OCI-LY7 (cell line): Measurements from ENCODE around the gene SRD5A2. TPM values are rescaled to one million over a fixed set of nuclear protein-coding genes. Genes with fewer than 3 reads are reported as not detected.

Experiments
- BruUV-seq: library from RNA; stranded (reverse); fragments of 400-500 nt; replicated peaks from 2 replicates; lab custom pipeline; 2021; lab: Mats Ljungman, UMichigan
- CTCF ChIA-PET: fragments of 300-600 bp; sonication (Branson Sonifier 250); formaldehyde crosslinking; loops from one replicate; lab custom pipeline; 2022; ENCODE audit warnings: antibody characterized with exemption; ENCODE audit not compliant: unreplicated experiment; lab: Charles Lee
- POLR2A ChIA-PET: fragments of 300-600 bp; sonication (Branson Sonifier 250); formaldehyde crosslinking; loops from one replicate; lab custom pipeline; 2022; ENCODE audit warnings: antibody characterized with exemption; lab: Charles Lee
- DNase-seq: peaks from one replicate; pipeline ENCODE4 v3.0.0-alpha.2; 2015; ENCODE audit warnings: low spot score
- H2AFZ ChIP-seq: fragments of 200-600 bp; sonication (generic), shearing (Covaris generic); 2 replicates; pipeline ENCODE4 v1.6.1; 2014; ENCODE audit warnings: mild to moderate bottlenecking, antibody characterized with exemption, low read length, moderate library complexity
- H3K27ac ChIP-seq: fragments of 200-600 bp; sonication (generic); 2 replicates; pipeline ENCODE4 v1.5.1; 2014; ENCODE audit warnings: mixed run types, low read depth, mild to moderate bottlenecking, moderate library complexity, low read length, inconsistent platforms; ENCODE audit not compliant: poor library complexity, severe bottlenecking
- H3K36me3 ChIP-seq: fragments of 200-600 bp; sonication (generic); 2 replicates; pipeline ENCODE4 v1.6.1; 2014; ENCODE audit warnings: mild to moderate bottlenecking, antibody characterized with exemption, low read length, moderate library complexity, mixed read lengths; ENCODE audit not compliant: insufficient read depth
- H3K4me1 ChIP-seq: fragments of 200-600 bp; sonication (generic); 2 replicates; pipeline ENCODE4 v1.5.1; 2014; ENCODE audit warnings: mild to moderate bottlenecking, low read length; ENCODE audit not compliant: insufficient read depth, poor library complexity, severe bottlenecking
- H3K4me2 ChIP-seq: fragments of 200-600 bp; sonication (generic); 2 replicates; pipeline ENCODE4 v1.6.1; 2014; ENCODE audit warnings: mild to moderate bottlenecking, low read length
- H3K4me3 ChIP-seq: fragments of 200-600 bp; sonication (generic); 2 replicates; pipeline ENCODE4 v1.5.1; 2014; ENCODE audit warnings: mild to moderate bottlenecking, low read depth, low read length; ENCODE audit not compliant: poor library complexity, severe bottlenecking
- H3K79me2 ChIP-seq: fragments of 200-600 bp; sonication (generic); 2 replicates; pipeline ENCODE4 v1.6.1; 2016; ENCODE audit warnings: low read depth, mild to moderate bottlenecking, low read length, moderate library complexity, mixed read lengths; ENCODE audit not compliant: insufficient read depth
- H3K9me2 ChIP-seq: fragments of 200-600 bp; sonication (generic); 2 replicates; pipeline ENCODE4 v1.6.1; 2016; ENCODE audit warnings: mild to moderate bottlenecking, low read length, mixed read lengths; ENCODE audit not compliant: insufficient read depth
- H3K9me3 ChIP-seq: fragments of 200-600 bp; sonication (generic); 2 replicates; pipeline ENCODE4 v1.6.1; 2014; ENCODE audit warnings: mild to moderate bottlenecking, mixed run types, low read length, mixed read lengths
- H4K20me1 ChIP-seq: fragments of 200-600 bp; sonication (generic); 2 replicates; pipeline ENCODE4 v1.6.1; 2014; ENCODE audit warnings: mild to moderate bottlenecking, antibody characterized with exemption, low read length, moderate library complexity, mixed read lengths; ENCODE audit not compliant: insufficient read depth
- CTCF ChIP-seq: fragments of 200-600 bp; sonication (generic); conservative IDR thresholded peaks from 2 replicates; pipeline ENCODE4 v1.5.1; 2014; ENCODE audit warnings: mild to moderate bottlenecking, antibody characterized with exemption, low read length, moderate library complexity, mixed read lengths
- EZH2phosphoT487 ChIP-seq: fragments of 200-600 bp; sonication (generic); IDR thresholded peaks from 2 replicates; pipeline ENCODE4 v1.6.1; 2018; ENCODE audit warnings: low read depth, borderline replicate concordance, mild to moderate bottlenecking, mixed run types, antibody characterized with exemption, low read length, moderate library complexity, mixed read lengths
- intact Hi-C: fragments of 100-400 bp; cut with micrococcal nuclease; formaldehyde crosslinking; loops from one replicate; pipeline ENCODE4 v1.10.0; 2022; ENCODE audit not compliant: unreplicated experiment
- total RNA-seq, 2 experiments: library from RNA; depleted of rRNA in 1 of 2; stranded (reverse); fragments of >200 nt in 1 of 2; shearing (Covaris generic) in 1 of 2; gene quantifications; 2 replicates each; pipeline ENCODE4 v1.2.3, GENCODE V29; 2014 to 2022

Gene SRD5A2
- total RNA-seq, 2 experiments from 2014 or later = 0.03 TPM; not detected in 1

- no TSS peak for BruUV-seq
- H3K4me2 ChIP-seq = no peak overlapping the region
- H3K27ac ChIP-seq = no peak overlapping the region
- H3K36me3 ChIP-seq = no peaks in the 10 kb centered on the region
- no peaks in the 10 kb centered on the region for H4K20me1 ChIP-seq
- intact Hi-C loops = no loop called here
- POLR2A ChIA-PET = interaction anchor here (0.5 kb wide), 1 partner anchor 35 kb away, joined by 3 read pairs; no protein-coding TSS in a partner anchor
- no peak for TF ChIP-seq EZH2phosphoT487
- no peak overlapping the region for H2AFZ ChIP-seq
- no peak for DNase-seq
- no peaks in the 10 kb centered on the region for H3K9me3 ChIP-seq
- no peaks in the 10 kb centered on the region for H3K4me1 ChIP-seq
- H3K9me2 ChIP-seq = no peaks in the 10 kb centered on the region
- CTCF ChIA-PET = no interaction called here
- H3K4me3 ChIP-seq = no peak overlapping the region
- H3K79me2 ChIP-seq = no peaks in the 10 kb centered on the region
These were observed 18.0 kb upstream of the SRD5A2 start for GRCh38 chr2:31598694-31599093.

- Histone ChIP-seq H3K79me2 (no peaks in the 10 kb centered on the region), H3K9me3 (no peaks in the 10 kb centered on the region), H3K4me2 (no peak overlapping the region), H2AFZ (no peak overlapping the region), H3K36me3 (no peaks in the 10 kb centered on the region), H3K27ac (no peak overlapping the region), H3K4me1 (no peaks in the 10 kb centered on the region), H4K20me1 (no peaks in the 10 kb centered on the region), H3K9me2 (no peaks in the 10 kb centered on the region), H3K4me3 (no peak overlapping the region)
- CTCF ChIA-PET = no interaction called here
- BruUV-seq = no TSS peak
- POLR2A ChIA-PET = no interaction called here
- intact Hi-C loops = no loop called here
- no peak for DNase-seq
- TF ChIP-seq CTCF (no peak), EZH2phosphoT487 (no peak)
These were observed 5.5 kb upstream of the SRD5A2 start for GRCh38 chr2:31586230-31586629.

GRCh38 chr2:31581124-31581795, 522 bp upstream of the SRD5A2 start:
- no peaks in the 10 kb centered on the region for H4K20me1 ChIP-seq
- ChIA-PET POLR2A (no interaction called here), CTCF (no interaction called here)
- intact Hi-C loops = no loop called here
- BruUV-seq = no TSS peak
- no peak for TF ChIP-seq EZH2phosphoT487
- no peak for TF ChIP-seq CTCF
- H2AFZ ChIP-seq = no peak overlapping the region
- H3K9me3 ChIP-seq = no peaks in the 10 kb centered on the region
- DNase-seq = no peak
- no peak overlapping the region for H3K4me3 ChIP-seq
- H3K4me2 ChIP-seq = no peak overlapping the region
- H3K9me2 ChIP-seq = no peaks in the 10 kb centered on the region
- no peaks in the 10 kb centered on the region for H3K36me3 ChIP-seq
- no peaks in the 10 kb centered on the region for H3K79me2 ChIP-seq
- H3K4me1 ChIP-seq = no peaks in the 10 kb centered on the region
- no peak overlapping the region for H3K27ac ChIP-seq
